Renal pelvis (tissue), 4 donors: ENCODE measurements around the gene EPHX1. TPM values are rescaled to one million over a fixed set of nuclear protein-coding genes. Genes with fewer than 3 reads are reported as not detected.
"Not testable (repeated sequence)": the region's sequence is repeated elsewhere in the genome, so short reads cannot be mapped to it uniquely, and the experiment has no call there.

Source experiments
- DNase-seq: peaks from one replicate; pipeline ENCODE4 v3.0.0-alpha.2; 2013
- polyA plus RNA-seq, 3 donors: library from polyadenylated mRNA; unstranded; fragments of 120-200 nt; gene quantifications; one replicate each; pipeline ENCODE4 v1.2.1, GENCODE V29; 2013; ENCODE audit not compliant: insufficient read length in 3 of 3

The EPHX1 gene
- polyA plus RNA-seq, 3 donors = 57.2 to 58.9 (median 58.7) TPM

DNA sequence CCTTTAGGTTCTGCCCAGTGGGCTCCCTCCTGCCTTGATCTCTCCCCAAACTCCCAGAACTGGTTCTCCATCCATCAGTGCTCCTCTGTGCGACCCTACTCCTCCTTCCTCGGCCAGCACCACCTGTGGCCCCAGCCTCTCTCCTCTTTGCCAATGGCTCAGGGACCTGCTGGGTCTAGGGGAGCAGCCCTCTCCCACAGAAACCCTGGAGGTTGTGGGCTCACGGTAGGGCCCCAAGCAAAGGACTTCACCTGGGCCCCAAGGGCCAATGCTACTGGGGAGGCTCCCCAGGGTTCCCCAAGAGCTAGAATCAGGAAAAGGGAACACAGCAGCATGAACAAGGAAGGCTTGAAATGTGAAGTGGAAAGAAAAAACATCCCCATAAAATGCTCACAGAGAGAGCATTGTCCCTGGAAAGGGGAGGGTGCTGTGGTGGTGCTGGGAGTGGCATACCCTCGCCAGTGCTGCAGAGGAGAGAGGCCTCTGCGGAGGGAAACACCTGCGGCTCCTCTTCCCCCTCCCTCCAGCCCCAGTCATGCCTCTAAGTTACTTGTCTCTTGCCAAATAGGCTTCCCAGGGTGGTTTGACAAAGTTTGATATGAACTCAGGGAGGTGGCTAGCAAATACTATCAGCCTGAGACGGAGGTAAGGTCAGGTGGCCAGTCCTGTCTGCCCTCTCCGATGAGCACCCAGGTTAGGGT lies 69.7 kb downstream of the EPHX1 start:
- no peak for DNase-seq

GRCh38 chr1:225880222-225880588 lies 70.3 kb downstream of the EPHX1 start:
- no peak for DNase-seq

DNA sequence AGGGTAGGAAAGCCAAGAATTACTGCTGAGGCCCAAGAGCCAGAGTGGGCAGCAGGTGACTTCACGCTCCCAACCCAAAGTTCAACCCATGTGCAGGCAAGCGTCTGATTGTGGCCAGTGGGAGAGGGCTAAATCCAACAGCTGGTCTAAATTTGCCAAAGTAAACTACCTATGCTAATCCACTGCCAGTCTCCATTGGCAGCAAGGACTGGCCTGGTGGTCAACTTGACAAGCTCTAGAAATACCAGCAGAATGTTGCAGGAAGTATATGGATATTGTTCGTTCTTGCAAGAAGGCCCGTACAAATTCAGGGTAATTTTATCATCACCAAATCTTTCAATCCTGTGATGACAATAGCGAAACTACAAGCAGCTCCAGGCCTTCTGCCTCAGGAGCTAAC lies 70.7 kb downstream of the EPHX1 start:
- DNase-seq = no peak

- DNase-seq = no peak
Observed at GRCh38 chr1:225881081-225881958, 71.4 kb downstream of the EPHX1 start.

DNA sequence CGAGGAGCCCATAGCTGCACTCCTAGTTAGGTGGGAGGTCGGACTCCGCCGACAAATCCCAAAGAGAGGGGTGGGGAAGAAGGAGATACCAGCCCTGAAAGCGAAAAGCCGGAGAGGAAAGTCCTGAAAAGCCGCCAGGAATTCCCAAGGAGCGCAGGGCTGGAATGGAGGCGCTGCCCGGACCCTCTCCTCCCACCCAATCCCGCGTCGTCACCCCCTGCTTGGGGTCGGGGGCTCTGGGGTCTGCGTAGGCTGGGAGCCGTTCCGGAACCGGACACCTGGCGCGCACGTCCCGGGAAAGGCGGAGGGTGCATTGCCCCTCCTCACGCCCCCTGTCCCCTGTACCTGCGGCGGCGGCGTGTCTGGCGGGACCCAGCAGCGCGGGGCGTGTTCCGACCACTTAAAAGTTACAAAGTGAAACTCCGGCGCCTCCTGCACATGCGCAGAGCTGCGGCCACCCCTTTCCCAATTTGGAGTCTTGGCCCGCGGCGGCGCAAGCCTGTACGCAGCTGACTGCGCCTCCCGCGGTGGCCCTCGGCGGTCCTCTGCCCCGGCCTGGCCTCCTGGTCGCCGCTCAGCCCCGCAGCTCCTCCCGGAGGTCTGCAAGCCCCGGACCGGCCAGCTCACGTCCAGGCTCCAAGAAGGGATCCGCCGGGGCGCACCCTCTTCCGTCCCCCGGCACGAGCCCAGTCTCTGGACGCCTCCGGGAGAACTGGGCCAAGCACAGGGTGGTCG lies 72.2 kb downstream of the EPHX1 start, which contains the start of gene TMEM63A:
Gene TMEM63A (minus strand): TSS at position 422 of the 735 bp plus-strand sequence. CDS start 4,800 bp downstream, outside the sequence.
- peak; percentile 87 for DNase-seq

GRCh38 chr1:225882694-225883615 lies 73.0 kb downstream of the EPHX1 start:
- DNase-seq = no peak

- DNase-seq = no peak
Observed at GRCh38 chr1:225883616-225884265, 73.8 kb downstream of the EPHX1 start.

DNA sequence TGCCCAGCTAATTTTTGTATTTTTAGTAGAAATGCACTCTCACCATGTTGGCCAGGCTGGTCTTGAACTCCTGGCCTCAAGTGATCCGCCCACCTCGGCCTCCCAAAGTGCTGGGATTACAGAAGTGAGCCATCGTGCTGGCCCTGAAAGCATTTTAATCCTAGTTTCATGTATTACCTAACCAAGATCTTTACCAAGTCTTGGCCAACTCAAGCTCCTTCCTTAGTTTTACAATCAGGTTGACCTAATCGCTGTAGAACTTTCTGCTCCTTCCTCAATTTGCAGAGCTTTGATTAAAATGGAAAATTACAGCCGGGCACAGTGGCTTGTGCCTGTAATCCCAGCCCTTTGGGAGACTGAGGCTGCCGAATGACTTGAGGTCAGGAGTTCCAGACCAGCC lies 75.4 kb downstream of the EPHX1 start:
- DNase-seq = no peak

GRCh38 chr1:225886159-225887029 lies 76.5 kb downstream of the EPHX1 start:
- no peak for DNase-seq

DNA sequence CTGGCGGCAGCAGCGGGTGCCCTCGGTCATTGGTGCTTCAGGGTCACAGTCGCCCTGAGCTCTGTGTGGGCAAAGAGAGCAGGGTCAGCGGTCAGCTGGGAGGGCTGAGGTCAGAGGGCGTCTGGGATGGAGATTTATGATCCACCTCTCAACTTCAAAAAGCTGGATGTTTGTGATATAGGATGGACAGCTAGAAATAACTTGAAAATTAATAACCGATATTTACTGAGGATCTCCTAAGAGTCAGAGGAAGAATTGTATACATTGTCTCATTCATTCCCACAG lies 77.0 kb downstream of the EPHX1 start:
- no peak for DNase-seq

DNA sequence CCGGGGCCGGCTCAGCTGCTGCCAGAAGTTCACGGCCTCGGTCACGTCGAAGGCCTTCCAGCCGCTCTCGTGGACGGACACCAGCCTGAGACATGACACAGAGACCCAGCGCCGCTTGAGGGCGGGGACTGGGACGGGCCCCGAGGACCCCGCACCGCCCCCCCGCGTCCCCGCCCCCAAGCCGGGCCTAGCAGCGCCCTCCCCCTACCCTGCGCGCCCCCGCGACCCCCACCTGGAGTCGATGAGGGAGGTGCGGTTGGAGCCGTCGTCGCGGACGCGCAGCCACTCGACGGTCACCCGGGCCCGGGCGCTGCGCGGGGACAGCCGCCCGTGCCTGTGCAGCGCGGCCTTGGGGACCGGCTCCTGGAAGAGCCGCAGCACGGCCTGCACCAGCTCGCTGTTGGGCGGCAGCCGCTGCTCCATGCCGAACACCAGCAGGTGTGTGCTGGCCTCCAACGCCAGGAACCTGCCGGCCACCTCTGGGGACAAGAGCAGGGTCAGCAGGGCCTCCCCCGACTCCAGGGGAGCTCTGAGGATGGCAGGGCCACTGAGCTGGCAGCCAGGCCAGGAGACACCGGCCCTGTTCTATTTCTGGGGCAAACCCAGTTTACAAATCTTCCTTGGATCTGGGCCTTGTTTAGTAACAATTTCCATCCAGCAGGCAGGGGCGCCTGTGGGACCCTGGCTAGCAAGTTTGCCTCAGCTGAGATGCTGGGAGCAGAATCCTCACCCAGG lies 77.8 kb downstream of the EPHX1 start:
- not testable (repeated sequence) for DNase-seq

DNA sequence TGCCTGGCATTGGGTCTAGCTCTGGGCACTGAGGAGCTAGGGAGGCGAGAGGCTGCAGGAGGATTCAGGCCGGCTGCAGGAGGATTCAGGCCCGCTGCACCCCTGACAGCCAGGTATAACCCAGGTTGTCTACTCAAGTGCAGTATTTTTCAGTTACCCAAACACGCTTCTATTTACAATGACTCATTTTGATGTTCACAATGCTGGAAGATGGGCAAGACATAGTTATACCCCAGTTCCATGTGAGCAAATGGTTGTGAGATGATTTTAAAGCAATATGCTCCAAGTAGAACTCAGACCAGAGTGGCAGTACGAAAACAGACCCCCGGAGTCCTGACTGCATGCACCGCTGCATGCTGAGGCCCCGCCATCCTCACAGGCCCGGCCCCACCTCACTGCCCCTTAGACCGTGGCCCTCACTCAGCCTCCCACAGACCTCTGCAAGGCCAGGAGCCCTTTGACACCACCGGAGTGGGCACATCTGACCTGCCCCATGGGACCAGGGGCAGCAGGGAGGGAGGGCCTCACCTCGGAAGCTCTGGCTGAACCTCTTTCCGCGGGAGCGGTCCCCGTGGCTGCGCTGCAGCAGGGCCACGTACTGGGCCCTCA lies 78.5 kb downstream of the EPHX1 start:
- no peak for DNase-seq

GRCh38 chr1:225888898-225889601 lies 79.1 kb downstream of the EPHX1 start, which contains the start of gene LEFTY1:
Gene LEFTY1 (minus strand): TSS chr1:225889146. CDS start chr1:225889066, 80 bp downstream.
- peak; percentile 90 for DNase-seq

DNA sequence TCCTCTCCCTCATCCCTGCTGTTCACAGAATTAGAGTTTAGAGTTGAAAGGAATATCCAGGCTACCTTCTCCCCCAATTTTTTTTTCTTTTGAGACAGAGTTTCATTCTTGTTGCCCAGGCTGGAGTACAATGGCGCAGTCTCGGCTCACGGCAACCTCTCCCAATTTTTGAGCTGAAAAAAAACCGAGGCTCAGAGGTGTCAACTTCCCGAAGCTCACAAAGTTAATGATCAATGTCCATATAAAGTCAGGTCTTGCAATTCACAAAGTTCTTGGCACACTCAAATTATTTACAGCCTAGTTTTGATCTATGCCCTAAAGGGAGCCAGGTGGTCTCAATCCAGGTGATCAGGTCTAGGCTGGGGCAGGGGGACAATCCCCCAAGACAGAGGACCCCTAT lies 79.8 kb downstream of the EPHX1 start:
- no peak for DNase-seq

- DNase-seq = no peak
Observed at GRCh38 chr1:225890346-225891228, 80.7 kb downstream of the EPHX1 start.

- no peak for DNase-seq
Observed at GRCh38 chr1:225891229-225891972, 81.5 kb downstream of the EPHX1 start.
